ENCODE data around the gene LRP1. TPM values are rescaled to one million over a fixed set of nuclear protein-coding genes. Genes with fewer than 3 reads are reported as not detected.

The LRP1 gene
- total RNA-seq, 1 donor from 2014 or later = 477 TPM

GRCh38 chr12:57185403-57185802 lies 57.1 kb downstream of the LRP1 start:
- H3K36me3 ChIP-seq = peaks cover 0 to 76% of the 10 kb centered on the region in 2 donors

GRCh38 chr12:57185906-57186508 lies 57.7 kb downstream of the LRP1 start:
- DNase-seq (ENCODE audit: extremely low spot score in 2 of 2) = no peak
- Histone ChIP-seq H3K4me1 (peaks cover 18% of the 10 kb centered on the region), H3K9me3 (no peaks in the 10 kb centered on the region), H3K36me3 (peaks cover 0 to 76% of the 10 kb centered on the region in 2 donors), H3K4me3 (no peak overlapping the region), H3K27ac (no peak overlapping the region), H3K27me3 (no peaks in the 10 kb centered on the region)
- TF ChIP-seq POLR2AphosphoS5 (IDR thresholded peaks at IDR 0.05; ENCODE audit: insufficient read depth in 1 of 2, low read depth in 1 of 2) (no peak), CTCF (IDR thresholded peaks at IDR 0.05) (no peak), POLR2A (IDR thresholded peaks at IDR 0.05) (no peak)
- intact Hi-C loops (cut with DNase I) = no loop called here

More at GRCh38 chr12:57185403-57185802, 57.1 kb downstream of the LRP1 start:
- peaks cover 24% of the 10 kb centered on the region for H3K4me1 ChIP-seq
- TF ChIP-seq CTCF (IDR thresholded peaks at IDR 0.05) = no peak
- no peak for TF ChIP-seq POLR2AphosphoS5 (IDR thresholded peaks at IDR 0.05; ENCODE audit: insufficient read depth in 1 of 2, low read depth in 1 of 2)
- no peak for TF ChIP-seq POLR2A (IDR thresholded peaks at IDR 0.05)
- DNase-seq (ENCODE audit: extremely low spot score in 2 of 2) = no peak
- intact Hi-C loops (cut with DNase I) = no loop called here
- no peaks in the 10 kb centered on the region for H3K9me3 ChIP-seq
- no peaks in the 10 kb centered on the region for H3K27me3 ChIP-seq
- no peak overlapping the region for H3K4me3 ChIP-seq
- H3K27ac ChIP-seq = no peak overlapping the region

GRCh38 chr12:57187222-57188089 lies 59.2 kb downstream of the LRP1 start:
- intact Hi-C loops (cut with DNase I) = no loop called here
- TF ChIP-seq CTCF (IDR thresholded peaks at IDR 0.05) (no peak), POLR2AphosphoS5 (IDR thresholded peaks at IDR 0.05; ENCODE audit: insufficient read depth in 1 of 2, low read depth in 1 of 2) (peak in 1 of 2 donors; percentile 14)
- H3K27ac ChIP-seq = no peak overlapping the region

GRCh38 chr12:57188090-57188425 lies 59.8 kb downstream of the LRP1 start:
- H3K9me3 ChIP-seq = no peaks in the 10 kb centered on the region
- no peak overlapping the region for H3K4me3 ChIP-seq
- intact Hi-C loops (cut with DNase I) = no loop called here
- H3K27ac ChIP-seq = no peak overlapping the region
- H3K36me3 ChIP-seq = peaks cover 0 to 94% of the 10 kb centered on the region in 2 donors
- no peaks in the 10 kb centered on the region for H3K4me1 ChIP-seq
- no peak for DNase-seq (ENCODE audit: extremely low spot score in 2 of 2)
- TF ChIP-seq POLR2AphosphoS5 (IDR thresholded peaks at IDR 0.05; ENCODE audit: insufficient read depth in 1 of 2, low read depth in 1 of 2) = no peak
- no peak for TF ChIP-seq CTCF (IDR thresholded peaks at IDR 0.05)
- TF ChIP-seq POLR2A (IDR thresholded peaks at IDR 0.05) = no peak
- no peaks in the 10 kb centered on the region for H3K27me3 ChIP-seq

More at GRCh38 chr12:57187222-57188089, 59.2 kb downstream of the LRP1 start:
- peaks cover 0 to 88% of the 10 kb centered on the region in 2 donors for H3K36me3 ChIP-seq
- H3K9me3 ChIP-seq = no peaks in the 10 kb centered on the region
- peaks cover 5% of the 10 kb centered on the region for H3K4me1 ChIP-seq
- no peak for DNase-seq (ENCODE audit: extremely low spot score in 2 of 2)
- no peaks in the 10 kb centered on the region for H3K27me3 ChIP-seq
- no peak overlapping the region for H3K4me3 ChIP-seq

GRCh38 chr12:57190037-57190436 lies 61.8 kb downstream of the LRP1 start:
- H3K4me3 ChIP-seq = no peak overlapping the region
- TF ChIP-seq POLR2AphosphoS5 (IDR thresholded peaks at IDR 0.05; ENCODE audit: insufficient read depth in 1 of 2, low read depth in 1 of 2) = no peak
- no peak for TF ChIP-seq CTCF (IDR thresholded peaks at IDR 0.05)
- TF ChIP-seq POLR2A (IDR thresholded peaks at IDR 0.05) = no peak
- H3K9me3 ChIP-seq = no peaks in the 10 kb centered on the region
- no peaks in the 10 kb centered on the region for H3K27me3 ChIP-seq
- no peak overlapping the region for H3K27ac ChIP-seq
- intact Hi-C loops (cut with DNase I) = no loop called here
- no peak for DNase-seq (ENCODE audit: extremely low spot score in 2 of 2)
- peaks cover 0 to 94% of the 10 kb centered on the region in 2 donors for H3K36me3 ChIP-seq
- H3K4me1 ChIP-seq = no peaks in the 10 kb centered on the region

Data from vagina (tissue), 2 donors.